HTR-8/SVneo (cell line): ENCODE data around the gene ASCC1.
"Not testable (repeated sequence)": the region's sequence is repeated elsewhere in the genome, so short reads cannot be mapped to it uniquely, and the experiment has no call there.

Source experiments
- DNase-seq: peaks from one replicate; pipeline ENCODE4 v3.0.0; 2011; ENCODE audit warnings: low spot score, mixed read lengths; ENCODE audit not compliant: insufficient read length
- FAIRE-seq: peaks from 2 replicates; lab custom pipeline; 2011; peaks lifted over from hg19 to GRCh38; lab: Jason Lieb, UNC

ASCC1 gene

GRCh38 chr10:72134785-72135767, 81.0 kb downstream of the ASCC1 start:
- FAIRE-seq, result no peak

GRCh38 chr10:72133517-72133916, 82.6 kb downstream of the ASCC1 start:
- FAIRE-seq (no peak), DNase-seq (peak; percentile 39)

More at GRCh38 chr10:72134785-72135767, 81.0 kb downstream of the ASCC1 start:
- no peak for DNase-seq

- DNase-seq (no peak), FAIRE-seq (no peak)
Observed at GRCh38 chr10:72132854-72133253, 83.2 kb downstream of the ASCC1 start.

GRCh38 chr10:72127571-72127970, 88.5 kb downstream of the ASCC1 start:
- DNase-seq (no peak), FAIRE-seq (no peak)

GRCh38 chr10:72126872-72127232, 89.2 kb downstream of the ASCC1 start:
- DNase-seq (no peak), FAIRE-seq (no peak)

GRCh38 chr10:72126184-72126871, 89.7 kb downstream of the ASCC1 start:
- DNase-seq, result peak; percentile 43
- peak; percentile 59 for FAIRE-seq

GRCh38 chr10:72124989-72125388, 91.1 kb downstream of the ASCC1 start:
- DNase-seq, result no peak
- no peak for FAIRE-seq

GRCh38 chr10:72124381-72124780, 91.7 kb downstream of the ASCC1 start:
- DNase-seq (no peak), FAIRE-seq (no peak)

GRCh38 chr10:72123616-72124015, 92.5 kb downstream of the ASCC1 start:
- DNase-seq, result no peak
- no peak for FAIRE-seq

GRCh38 chr10:72122221-72122620, 93.9 kb downstream of the ASCC1 start:
- no peak for DNase-seq
- no peak for FAIRE-seq

- FAIRE-seq (no peak), DNase-seq (no peak)
Observed at GRCh38 chr10:72121389-72121788, 94.7 kb downstream of the ASCC1 start.

- FAIRE-seq (no peak), DNase-seq (no peak)
Observed at GRCh38 chr10:72116372-72116771, 99.7 kb downstream of the ASCC1 start.

- DNase-seq, result no peak
- FAIRE-seq, result no peak
Observed at GRCh38 chr10:72114706-72115450, 101.2 kb downstream of the ASCC1 start.

- FAIRE-seq, result no peak
Observed at GRCh38 chr10:72110673-72111401, 105.2 kb downstream of the ASCC1 start.

GRCh38 chr10:72109636-72110157, 106.4 kb downstream of the ASCC1 start:
- no peak for FAIRE-seq
- DNase-seq, result no peak

More at GRCh38 chr10:72110673-72111401, 105.2 kb downstream of the ASCC1 start:
- DNase-seq, result no peak

GRCh38 chr10:72108830-72109635, 107.0 kb downstream of the ASCC1 start:
- DNase-seq, result no peak
- peak; percentile 40 for FAIRE-seq

- not testable (repeated sequence) for DNase-seq, FAIRE-seq
Observed at GRCh38 chr10:72108004-72108370, 108.1 kb downstream of the ASCC1 start.

GRCh38 chr10:72107325-72108003, 108.6 kb downstream of the ASCC1 start:
- no peak for FAIRE-seq
- peak; percentile 24 for DNase-seq
